ENCODE data around the gene LMAN2.

- no peak for TF ChIP-seq CTCF (IDR thresholded peaks at IDR 0.05)
- no peak for TF ChIP-seq POLR2A (IDR thresholded peaks at IDR 0.05)
- no peak for TF ChIP-seq POLR2AphosphoS5 (IDR thresholded peaks at IDR 0.05)
- no peak for TF ChIP-seq EP300 (IDR thresholded peaks at IDR 0.05)
These were observed 15.9 kb upstream of the LMAN2 start for GRCh38 chr5:177367323-177367848.
